IMR-90 (cell line): Measurements from ENCODE around the gene SERPINE2. TPM values are rescaled to one million over a fixed set of nuclear protein-coding genes. Genes with fewer than 3 reads are reported as not detected.
A peak's percentile ranks its signal among the peaks of the same experiment; 100 is the strongest.

Source experiments
- ATAC-seq: fragments of 200-7000 bp; cut with Tn5 transposase; 2 replicates; pipeline ENCODE4 v1.9.1; 2020; ENCODE audit warnings: low read depth, mild to moderate bottlenecking, moderate library complexity
- BruUV-seq: library from RNA; stranded (reverse); fragments of 400-500 nt; replicated peaks from 2 replicates; lab custom pipeline; 2021; lab: Mats Ljungman, UMichigan
- CTCF ChIA-PET: fragments of 300-600 bp; formaldehyde crosslinking; extraction: SDS; loops from one replicate; lab custom pipeline; 2021; ENCODE audit warnings: antibody characterized with exemption; lab: Yijun Ruan, JAX
- POLR2A ChIA-PET: fragments of 300-600 bp; sonication (Branson Sonifier 250); formaldehyde crosslinking; loops from one replicate; lab custom pipeline; 2022; ENCODE audit warnings: antibody characterized with exemption; ENCODE audit not compliant: unreplicated experiment; lab: Charles Lee
- DNase-seq: peaks from one replicate; pipeline ENCODE4 v3.0.0; 2013
- H2AFZ ChIP-seq: replicated peaks from 2 replicates; pipeline ENCODE3; 2013; ENCODE audit warnings: low read length, mild to moderate bottlenecking; ENCODE audit not compliant: poor library complexity
- H2AK5ac ChIP-seq: 2 replicates; pipeline ENCODE4 v1.6.1; 2013; ENCODE audit warnings: low read depth, low read length, inconsistent platforms
- H2AK9ac ChIP-seq: replicated peaks from 2 replicates; pipeline ENCODE3; 2013; ENCODE audit warnings: mild to moderate bottlenecking, low read depth, low read length, moderate library complexity; ENCODE audit not compliant: poor library complexity
- H2BK120ac ChIP-seq: 2 replicates; pipeline ENCODE4 v1.6.1; 2013; ENCODE audit warnings: low read depth, low read length, inconsistent platforms
- H2BK15ac ChIP-seq: 3 replicates; pipeline ENCODE4 v1.6.1; 2013; ENCODE audit warnings: low read depth, low read length, inconsistent platforms
- H2BK20ac ChIP-seq: 2 replicates; pipeline ENCODE4 v1.6.1; 2013; ENCODE audit warnings: low read depth, mild to moderate bottlenecking, inconsistent platforms, low read length, moderate library complexity
- H2BK5ac ChIP-seq: 2 replicates; pipeline ENCODE4 v1.6.1; 2013; ENCODE audit warnings: mild to moderate bottlenecking, low read depth, low read length, inconsistent platforms; ENCODE audit not compliant: poor library complexity, severe bottlenecking
- H3K14ac ChIP-seq: replicated peaks from 2 replicates; pipeline ENCODE4 v1.6.1; 2013; ENCODE audit warnings: low read depth, low read length, inconsistent platforms
- H3K18ac ChIP-seq: 2 replicates; pipeline ENCODE4 v1.6.1; 2013; ENCODE audit warnings: low read depth, low read length, control low read depth
- H3K23ac ChIP-seq: 2 replicates; pipeline ENCODE4 v1.6.1; 2013; ENCODE audit warnings: low read depth, low read length, inconsistent platforms
- H3K27ac ChIP-seq: 2 replicates; pipeline ENCODE4 v1.5.1; 2013; ENCODE audit warnings: mild to moderate bottlenecking, control low read depth, low read length; ENCODE audit not compliant: insufficient read depth
- H3K27me3 ChIP-seq: 2 replicates; pipeline ENCODE4 v1.6.1; 2013; ENCODE audit warnings: low read length; ENCODE audit not compliant: control insufficient read depth, insufficient read depth
- H3K36me3 ChIP-seq: 2 replicates; pipeline ENCODE4 v1.6.1; 2013; ENCODE audit warnings: low read length, mixed read lengths; ENCODE audit not compliant: control insufficient read depth, insufficient read depth
- H3K4ac ChIP-seq: 2 replicates; pipeline ENCODE4 v1.6.1; 2013; ENCODE audit warnings: low read depth, low read length, inconsistent platforms
- H3K4me1 ChIP-seq: 2 replicates; pipeline ENCODE4 v1.6.1; 2013; ENCODE audit warnings: low read length, mixed read lengths; ENCODE audit not compliant: control insufficient read depth, insufficient read depth
- H3K4me2 ChIP-seq: 2 replicates; pipeline ENCODE4 v1.6.1; 2013; ENCODE audit warnings: low read depth, mild to moderate bottlenecking, control low read depth, low read length, moderate library complexity
- H3K4me3 ChIP-seq: 2 replicates; pipeline ENCODE4 v1.5.1; 2013; ENCODE audit warnings: low read depth, mild to moderate bottlenecking, control low read depth, low read length, moderate library complexity; ENCODE audit not compliant: insufficient read depth
- H3K56ac ChIP-seq: 2 replicates; pipeline ENCODE4 v1.6.1; 2013; ENCODE audit warnings: low read length, inconsistent platforms; ENCODE audit not compliant: insufficient read depth; ENCODE audit errors: extremely low read depth
- H3K79me1 ChIP-seq, 2 experiments: 2 replicates each; pipeline ENCODE4 v1.6.1; 2013; ENCODE audit warnings: low read length in 2 of 2, inconsistent platforms in 1 of 2, low read depth in 1 of 2
- H3K9ac ChIP-seq: 2 replicates; pipeline ENCODE4 v1.6.1; 2013; ENCODE audit warnings: low read depth, low read length, control low read depth
- H3K9me1 ChIP-seq: 2 replicates; pipeline ENCODE4 v1.6.1; 2013; ENCODE audit warnings: low read length, inconsistent platforms; ENCODE audit not compliant: insufficient read depth
- H3K9me3 ChIP-seq: 2 replicates; pipeline ENCODE4 v1.6.1; 2013; ENCODE audit warnings: low read length; ENCODE audit not compliant: control insufficient read depth, insufficient read depth
- H4K20me1 ChIP-seq: 2 replicates; pipeline ENCODE4 v1.6.1; 2013; ENCODE audit warnings: low read length, inconsistent platforms; ENCODE audit not compliant: insufficient read depth
- H4K5ac ChIP-seq: 2 replicates; pipeline ENCODE4 v1.6.1; 2013; ENCODE audit warnings: mild to moderate bottlenecking, low read depth, low read length, control low read depth
- H4K8ac ChIP-seq, 2 experiments: 2 replicates each; pipeline ENCODE4 v1.6.1; 2013; ENCODE audit warnings: low read depth in 2 of 2, low read length in 2 of 2, control low read depth in 1 of 2, inconsistent platforms in 1 of 2
- H4K91ac ChIP-seq: 2 replicates; pipeline ENCODE4 v1.6.1; 2013; ENCODE audit warnings: low read depth, low read length, inconsistent platforms; ENCODE audit not compliant: insufficient read depth
- BHLHE40 ChIP-seq: fragments of 150-350 bp; IDR thresholded peaks from 2 replicates; pipeline ENCODE4 v1.6.1; 2016; ENCODE audit warnings: mild to moderate bottlenecking, low read depth, low read length
- CHD1 ChIP-seq: IDR thresholded peaks from 2 replicates; pipeline ENCODE4 v1.6.1; 2012; ENCODE audit warnings: low read depth, low read length, improper control_type of control experiment
- FOS ChIP-seq: fragments of 150-350 bp; IDR thresholded peaks from 2 replicates; pipeline ENCODE4 v1.6.1; 2016; ENCODE audit warnings: low read depth, low read length
- MXI1 ChIP-seq: IDR thresholded peaks from 2 replicates; pipeline ENCODE4 v1.6.1; 2012; ENCODE audit warnings: low read depth, mild to moderate bottlenecking, low read length, moderate library complexity, borderline replicate concordance
- POLR2A ChIP-seq: IDR thresholded peaks from 2 replicates; pipeline ENCODE4 v1.6.1; 2012; ENCODE audit warnings: mild to moderate bottlenecking, low read depth, low read length
- RCOR1 ChIP-seq: IDR thresholded peaks from 2 replicates; pipeline ENCODE4 v1.6.1; 2012; ENCODE audit warnings: mild to moderate bottlenecking, low read length, improper control_type of control experiment; ENCODE audit not compliant: insufficient replicate concordance
- RFX5 ChIP-seq: IDR thresholded peaks from 2 replicates; pipeline ENCODE4 v1.8.0; 2012; ENCODE audit warnings: low read depth, mild to moderate bottlenecking, low read length, moderate library complexity
- SMC3 ChIP-seq: fragments of 150-350 bp; IDR thresholded peaks from 2 replicates; pipeline ENCODE4 v1.6.1; 2016; ENCODE audit warnings: low read depth, mild to moderate bottlenecking, antibody characterized with exemption, low read length, moderate library complexity
- WGBS, 2 experiments: methylation state at CpG; one replicate each; pipeline versions ENCODE4 v1.1.5 to v1.1.7; 2013; ENCODE audit warnings: missing lambda C conversion rate in 2 of 2; ENCODE audit not compliant: insufficient read length in 1 of 2; ENCODE audit errors: extremely low coverage in 2 of 2; 5-methylcytosine and 5-hydroxymethylcytosine counted together
- dilution Hi-C: fragments of 300-500 bp; cut with HindIII; formaldehyde crosslinking; loops from one replicate; pipeline ENCODE4 v1.14.3; 2018; ENCODE audit warnings: low sequenced_read_pairs; ENCODE audit not compliant: unreplicated experiment
- in situ Hi-C: fragments of 300-500 bp; cut with MboI; formaldehyde crosslinking; loops from 3 replicates; pipeline ENCODE4 v1.14.3; 2019; ENCODE audit warnings: low sequenced_read_pairs, inconsistent platforms, mixed read lengths
- intact Hi-C: fragments of 100-400 bp; cut with micrococcal nuclease; formaldehyde crosslinking; loops from 2 replicates; pipeline ENCODE4 v1.10.0; 2022
- polyA plus RNA-seq, 3 experiments: library from polyadenylated mRNA; depleted of rRNA; stranded (reverse); fragments of >200 nt; gene quantifications; 2 replicates each; pipeline ENCODE4 v1.2.3, GENCODE V29; 2012; ENCODE audit warnings: low replicate concordance in 1 of 3
- total RNA-seq: library from RNA; depleted of rRNA; stranded (reverse); fragments of >200 nt; gene quantifications from 2 replicates; pipeline ENCODE4 v1.2.3, GENCODE V29; 2012
- TF ChIP-seq, protein P1 (sequence below): fragments of 150-350 bp; IDR thresholded peaks from 2 replicates; pipeline ENCODE4 v1.6.1; 2016; ENCODE audit warnings: low read depth, mild to moderate bottlenecking, low read length, moderate library complexity, borderline replicate concordance
- TF ChIP-seq, protein P2 (sequence below): fragments of 150-350 bp; IDR thresholded peaks from 2 replicates; pipeline ENCODE4 v1.6.1; 2017; ENCODE audit warnings: mild to moderate bottlenecking, antibody characterized with exemption, low read length, low read depth
- TF ChIP-seq, protein P3 (sequence below): conservative IDR thresholded peaks from 2 replicates; pipeline ENCODE4 v1.5.1; 2012; ENCODE audit warnings: mild to moderate bottlenecking, low read depth, low read length, improper control_type of control experiment

SERPINE2 gene
- total and polyA plus RNA-seq, 2 of the 4 experiments (the other 2 are of a cell fraction), result 24.0 to 62.7 TPM

DNA sequence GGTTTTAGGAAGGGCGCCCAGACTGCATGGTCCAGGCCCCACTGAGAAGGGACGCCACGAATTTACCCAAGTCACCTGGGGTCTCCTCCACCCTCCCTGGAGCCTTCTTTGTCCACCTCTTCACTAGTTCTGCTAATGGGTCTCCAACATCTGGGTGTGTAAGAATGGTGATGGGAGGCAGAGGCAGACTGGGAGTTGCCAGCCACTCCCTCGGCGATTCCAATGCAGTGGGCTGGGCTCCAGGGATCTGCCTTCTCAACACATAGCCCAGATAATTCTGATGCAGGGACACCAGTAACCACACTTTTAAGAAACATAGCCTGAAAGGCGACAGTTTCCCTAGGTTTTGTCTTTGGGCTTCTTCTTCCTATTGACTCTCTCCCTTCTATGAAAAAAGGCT is 42.7 kb downstream of the SERPINE2 start:
- Histone ChIP-seq H3K18ac (no peak overlapping the region), H3K27ac (no peak overlapping the region), H3K9ac (no peak overlapping the region), H2BK120ac (peak overlapping the region; percentile 62; the same call in 1 of the 2 replicates), H3K56ac (no peak overlapping the region), H4K20me1 (no peaks in the 10 kb centered on the region), H3K4me2 (no peak overlapping the region), H3K23ac (no peak overlapping the region), H3K4me3 (no peak overlapping the region), H2AK9ac (peak overlapping the region; percentile 42), H2AK5ac (peak overlapping the region; percentile 43; the same call in 1 of the 2 replicates), H3K9me3 (no peaks in the 10 kb centered on the region), H3K27me3 (no peaks in the 10 kb centered on the region), H3K4ac (peak overlapping the region; percentile 54; the same call in 1 of the 2 replicates), H3K4me1 (peaks cover 7% of the 10 kb centered on the region), H3K36me3 (peaks cover 18% of the 10 kb centered on the region), H3K79me1 (0 out of 4 replicates have a peak, but pooled peaks cover 0 to 4% of the 10 kb centered on the region in 2 experiments), H2BK20ac (no peak overlapping the region), H3K14ac (no peak overlapping the region), H2AFZ (no peak overlapping the region), H3K9me1 (peaks cover 11% of the 10 kb centered on the region; the same call in 1 of the 2 replicates), H2BK5ac (no peak overlapping the region), H4K5ac (no peak overlapping the region), H2BK15ac (peak overlapping the region; percentile 39; the same call in 1 of the 3 replicates), H4K8ac (no peak overlapping the region), H4K91ac (peak overlapping the region; percentile 75)
- no TSS peak for BruUV-seq
- TF ChIP-seq MXI1 (no peak), BHLHE40 (no peak), POLR2A (no peak), CHD1 (no peak), RCOR1 (no peak), SMC3 (no peak), FOS (no peak), RFX5 (no peak)
- TF ChIP-seq, protein P1, sequence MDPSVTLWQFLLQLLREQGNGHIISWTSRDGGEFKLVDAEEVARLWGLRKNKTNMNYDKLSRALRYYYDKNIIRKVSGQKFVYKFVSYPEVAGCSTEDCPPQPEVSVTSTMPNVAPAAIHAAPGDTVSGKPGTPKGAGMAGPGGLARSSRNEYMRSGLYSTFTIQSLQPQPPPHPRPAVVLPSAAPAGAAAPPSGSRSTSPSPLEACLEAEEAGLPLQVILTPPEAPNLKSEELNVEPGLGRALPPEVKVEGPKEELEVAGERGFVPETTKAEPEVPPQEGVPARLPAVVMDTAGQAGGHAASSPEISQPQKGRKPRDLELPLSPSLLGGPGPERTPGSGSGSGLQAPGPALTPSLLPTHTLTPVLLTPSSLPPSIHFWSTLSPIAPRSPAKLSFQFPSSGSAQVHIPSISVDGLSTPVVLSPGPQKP, result no peak
- TF ChIP-seq, protein P2, sequence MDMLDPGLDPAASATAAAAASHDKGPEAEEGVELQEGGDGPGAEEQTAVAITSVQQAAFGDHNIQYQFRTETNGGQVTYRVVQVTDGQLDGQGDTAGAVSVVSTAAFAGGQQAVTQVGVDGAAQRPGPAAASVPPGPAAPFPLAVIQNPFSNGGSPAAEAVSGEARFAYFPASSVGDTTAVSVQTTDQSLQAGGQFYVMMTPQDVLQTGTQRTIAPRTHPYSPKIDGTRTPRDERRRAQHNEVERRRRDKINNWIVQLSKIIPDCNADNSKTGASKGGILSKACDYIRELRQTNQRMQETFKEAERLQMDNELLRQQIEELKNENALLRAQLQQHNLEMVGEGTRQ, result no peak
- TF ChIP-seq, protein P3, sequence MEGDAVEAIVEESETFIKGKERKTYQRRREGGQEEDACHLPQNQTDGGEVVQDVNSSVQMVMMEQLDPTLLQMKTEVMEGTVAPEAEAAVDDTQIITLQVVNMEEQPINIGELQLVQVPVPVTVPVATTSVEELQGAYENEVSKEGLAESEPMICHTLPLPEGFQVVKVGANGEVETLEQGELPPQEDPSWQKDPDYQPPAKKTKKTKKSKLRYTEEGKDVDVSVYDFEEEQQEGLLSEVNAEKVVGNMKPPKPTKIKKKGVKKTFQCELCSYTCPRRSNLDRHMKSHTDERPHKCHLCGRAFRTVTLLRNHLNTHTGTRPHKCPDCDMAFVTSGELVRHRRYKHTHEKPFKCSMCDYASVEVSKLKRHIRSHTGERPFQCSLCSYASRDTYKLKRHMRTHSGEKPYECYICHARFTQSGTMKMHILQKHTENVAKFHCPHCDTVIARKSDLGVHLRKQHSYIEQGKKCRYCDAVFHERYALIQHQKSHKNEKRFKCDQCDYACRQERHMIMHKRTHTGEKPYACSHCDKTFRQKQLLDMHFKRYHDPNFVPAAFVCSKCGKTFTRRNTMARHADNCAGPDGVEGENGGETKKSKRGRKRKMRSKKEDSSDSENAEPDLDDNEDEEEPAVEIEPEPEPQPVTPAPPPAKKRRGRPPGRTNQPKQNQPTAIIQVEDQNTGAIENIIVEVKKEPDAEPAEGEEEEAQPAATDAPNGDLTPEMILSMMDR, result no peak
- no CpG with 5 or more reads among the region's 6 CpGs for WGBS, 2 experiments
- ChIA-PET CTCF (interaction anchor here (4.4 kb wide), 1 partner anchor 287 kb away, joined by 49 read pairs; no protein-coding TSS in a partner anchor), POLR2A (no interaction called here)
- dilution Hi-C loops (no loop called here), in situ Hi-C loops (no loop called here), intact Hi-C loops (no loop called here)
- ATAC-seq, result no peak
- no peak for DNase-seq
